ENCODE results near the gene SPACA9.

GRCh38 chr9:132919614-132920268, 41.0 kb downstream of the SPACA9 start:
- no peak for TF ChIP-seq CREB1 (CRISPR knock-in tag; IDR thresholded peaks at IDR 0.05; ENCODE audit: low read depth)
- TF ChIP-seq CTCF (conservative IDR thresholded peaks at IDR 0.05; ENCODE audit: low read depth in 2 of 2): no peak
- TF ChIP-seq JUNB (IDR thresholded peaks at IDR 0.05; ENCODE audit: unreplicated experiment): no peak
- no peak for TF ChIP-seq ETS1 (IDR thresholded peaks at IDR 0.05)
- TF ChIP-seq ZNF462 (CRISPR knock-in tag; IDR thresholded peaks at IDR 0.05): no peak
- TF ChIP-seq POLR2AphosphoS5 (IDR thresholded peaks at IDR 0.05; ENCODE audit: low read depth): no peak
- TF ChIP-seq EZH2phosphoT487 (IDR thresholded peaks at IDR 0.05; ENCODE audit: unreplicated experiment): no peak
- no peak for TF ChIP-seq EZH2 (IDR thresholded peaks at IDR 0.05; ENCODE audit: low read depth, unreplicated experiment)
- no peak for TF ChIP-seq REST (IDR thresholded peaks at IDR 0.05; ENCODE audit: unreplicated experiment)
- no peak for TF ChIP-seq STAT1 (IDR thresholded peaks at IDR 0.05; ENCODE audit: unreplicated experiment)
- no peak for TF ChIP-seq NANOG (IDR thresholded peaks at IDR 0.05; ENCODE audit: borderline replicate concordance)
- TF ChIP-seq ZNF331 (CRISPR knock-in tag; IDR thresholded peaks at IDR 0.05; ENCODE audit: low read depth): no peak
- TF ChIP-seq ZNF114 (CRISPR knock-in tag; IDR thresholded peaks at IDR 0.05): no peak

Data from GM23338 (cell line).